ENCODE results near the gene QRSL1. TPM values are rescaled to one million over a fixed set of nuclear protein-coding genes. Genes with fewer than 3 reads are reported as not detected.

Gene QRSL1
- total and polyA plus RNA-seq, 2 of the 4 experiments (the other 2 are of a cell fraction): 6.1 to 10.9 TPM

DNA sequence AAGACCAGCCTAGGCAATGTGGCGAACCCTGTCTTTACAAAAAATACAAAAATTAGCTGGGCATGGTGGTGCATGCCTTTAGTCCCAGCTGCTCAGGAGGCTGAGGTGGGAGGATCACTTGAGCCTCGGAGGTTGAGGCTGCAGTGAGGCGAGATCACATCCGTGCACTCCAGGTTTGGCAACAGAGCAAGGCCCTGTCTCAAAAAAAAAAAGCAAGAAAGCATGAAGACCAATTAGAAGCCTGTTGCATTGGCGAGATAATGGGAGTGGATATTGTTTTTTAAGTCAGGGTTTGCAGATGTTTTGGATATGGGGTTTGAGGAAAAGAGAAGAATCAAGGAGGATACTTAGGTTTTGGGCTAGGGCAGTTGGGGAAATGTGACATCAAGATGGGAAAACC lies 5.2 kb downstream of the QRSL1 start:
- Histone ChIP-seq H3K4ac (ENCODE audit: low read depth, low read length) (no peak overlapping the region), H3K27ac (ENCODE audit: insufficient read depth, low read length) (no peak overlapping the region), H2BK20ac (ENCODE audit: low read depth, low read length) (no peak overlapping the region), H2BK15ac (ENCODE audit: low read depth, low read length) (no peak overlapping the region), H3K56ac (ENCODE audit: extremely low read depth, insufficient read depth, low read length) (no peak overlapping the region), H2AK9ac (replicated peaks; ENCODE audit: low read depth, low read length, poor library complexity) (no peak overlapping the region), H3K4me3 (ENCODE audit: insufficient read depth, low read depth, low read length) (no peak overlapping the region), H3K18ac (ENCODE audit: low read depth, low read length) (no peak overlapping the region), H4K8ac (ENCODE audit: low read depth in 2 of 2, low read length in 2 of 2) (no peak overlapping the region), H4K5ac (ENCODE audit: low read depth, low read length) (no peak overlapping the region), H3K9me1 (ENCODE audit: insufficient read depth, low read length) (peaks cover 3% of the 10 kb centered on the region; the same call in 1 of the 2 replicates), H3K14ac (replicated peaks; ENCODE audit: low read depth, low read length) (no peak overlapping the region), H2AFZ (replicated peaks; ENCODE audit: low read length, poor library complexity) (no peak overlapping the region), H2AK5ac (ENCODE audit: low read depth, low read length) (no peak overlapping the region), H2BK120ac (ENCODE audit: low read depth, low read length) (no peak overlapping the region), H3K4me1 (ENCODE audit: control insufficient read depth, insufficient read depth, low read length) (peaks cover 2% of the 10 kb centered on the region; the same call in 1 of the 2 replicates), H3K27me3 (ENCODE audit: control insufficient read depth, insufficient read depth, low read length) (no peaks in the 10 kb centered on the region), H4K91ac (ENCODE audit: insufficient read depth, low read depth, low read length) (no peak overlapping the region), H2BK5ac (ENCODE audit: low read depth, low read length, poor library complexity, severe bottlenecking) (no peak overlapping the region), H3K9me3 (ENCODE audit: control insufficient read depth, insufficient read depth, low read length) (no peaks in the 10 kb centered on the region), H4K20me1 (ENCODE audit: insufficient read depth, low read length) (peaks cover 6% of the 10 kb centered on the region), H3K23ac (ENCODE audit: low read depth, low read length) (no peak overlapping the region), H3K9ac (ENCODE audit: low read depth, low read length) (no peak overlapping the region), H3K4me2 (ENCODE audit: low read depth, low read length) (no peak overlapping the region), H3K36me3 (ENCODE audit: control insufficient read depth, insufficient read depth, low read length) (no peaks in the 10 kb centered on the region), H3K79me1 (ENCODE audit: low read depth in 1 of 2, low read length in 2 of 2) (peaks cover 16 to 42% of the 10 kb centered on the region in 2 experiments)
- no peak for ATAC-seq (ENCODE audit: low read depth)
- in situ Hi-C loops (cut with MboI; ENCODE audit: low sequenced_read_pairs): no loop called here
- BruUV-seq (replicated peaks): no TSS peak
- dilution Hi-C loops (cut with HindIII; ENCODE audit: low sequenced_read_pairs, unreplicated experiment): no loop called here
- 95% methylated on average over 4 of the region's 5 CpGs; no CpG with 5 or more reads in 1 of the 2 experiments for WGBS, 2 experiments (ENCODE audit: extremely low coverage in 2 of 2, insufficient read length in 1 of 2)
- DNase-seq: no peak
- intact Hi-C loops (cut with micrococcal nuclease): no loop called here
- ChIA-PET POLR2A (ENCODE audit: unreplicated experiment) (no interaction called here), CTCF (no interaction called here)
- no peak for TF ChIP-seq POLR2A (IDR thresholded peaks at IDR 0.05; ENCODE audit: low read depth, low read length)
- no peak for TF ChIP-seq MAZ (IDR thresholded peaks at IDR 0.05; ENCODE audit: borderline replicate concordance, low read depth, low read length)
- TF ChIP-seq, protein P1, sequence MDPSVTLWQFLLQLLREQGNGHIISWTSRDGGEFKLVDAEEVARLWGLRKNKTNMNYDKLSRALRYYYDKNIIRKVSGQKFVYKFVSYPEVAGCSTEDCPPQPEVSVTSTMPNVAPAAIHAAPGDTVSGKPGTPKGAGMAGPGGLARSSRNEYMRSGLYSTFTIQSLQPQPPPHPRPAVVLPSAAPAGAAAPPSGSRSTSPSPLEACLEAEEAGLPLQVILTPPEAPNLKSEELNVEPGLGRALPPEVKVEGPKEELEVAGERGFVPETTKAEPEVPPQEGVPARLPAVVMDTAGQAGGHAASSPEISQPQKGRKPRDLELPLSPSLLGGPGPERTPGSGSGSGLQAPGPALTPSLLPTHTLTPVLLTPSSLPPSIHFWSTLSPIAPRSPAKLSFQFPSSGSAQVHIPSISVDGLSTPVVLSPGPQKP (IDR thresholded peaks at IDR 0.05; ENCODE audit: borderline replicate concordance, low read depth, low read length): no peak
- no peak for TF ChIP-seq CEBPB (IDR thresholded peaks at IDR 0.05; ENCODE audit: low read depth, low read length)
- no peak for TF ChIP-seq BHLHE40 (IDR thresholded peaks at IDR 0.05; ENCODE audit: low read depth, low read length)
- no peak for TF ChIP-seq RCOR1 (IDR thresholded peaks at IDR 0.05; ENCODE audit: insufficient replicate concordance, low read length)
- TF ChIP-seq RFX5 (IDR thresholded peaks at IDR 0.05; ENCODE audit: low read depth, low read length): no peak
- TF ChIP-seq NFE2L2 (IDR thresholded peaks at IDR 0.05; ENCODE audit: low read depth, low read length): no peak
- TF ChIP-seq SMC3 (IDR thresholded peaks at IDR 0.05; ENCODE audit: low read depth, low read length): no peak

Data from IMR-90 (cell line).